HEK293 (cell line): ENCODE data around the gene RSBN1L.
"Not testable (repeated sequence)": the region's sequence is repeated elsewhere in the genome, so short reads cannot be mapped to it uniquely, and the experiment has no call there.

Experiments
- CTCF ChIA-PET: fragments of 350-600 bp; formaldehyde crosslinking; extraction: SDS; loops from one replicate; lab custom pipeline; 2021; ENCODE audit warnings: antibody characterized with exemption; lab: Yijun Ruan, JAX
- POLR2A ChIA-PET: fragments of 300-600 bp; formaldehyde crosslinking; extraction: SDS; loops from one replicate; lab custom pipeline; 2020; ENCODE audit warnings: antibody characterized with exemption, inconsistent platforms; lab: Yijun Ruan, JAX
- H3K27ac ChIP-seq: fragments of 200-500 bp; sonication (Bioruptor generic); 2 replicates; pipeline ENCODE4 v1.5.1; 2014; ENCODE audit warnings: low read depth, low read length, control low read depth, inconsistent platforms; ENCODE audit errors: extremely low read depth
- H3K36me3 ChIP-seq, 2 experiments: fragments of 200-500 bp in 1 of 2; sonication (Bioruptor generic) in 1 of 2; 1 replicate in 1 of 2; 2 replicates in 1 of 2; pipeline ENCODE4 v1.5.1; 2014 to 2017; ENCODE audit warnings: inconsistent platforms in 2 of 2, low read length in 2 of 2; ENCODE audit not compliant: control insufficient read depth in 2 of 2, insufficient read depth in 1 of 2
- H3K4me1 ChIP-seq: fragments of 200-500 bp; sonication (Bioruptor generic); 2 replicates; pipeline ENCODE4 v1.5.1; 2014; ENCODE audit warnings: mild to moderate bottlenecking, low read length, inconsistent platforms; ENCODE audit not compliant: control insufficient read depth, insufficient read depth
- H3K4me3 ChIP-seq: 2 replicates; pipeline ENCODE4 v1.5.1; 2011; ENCODE audit warnings: low read depth, mild to moderate bottlenecking, control low read depth, low read length, moderate library complexity
- H3K9me3 ChIP-seq: fragments of 200-500 bp; sonication (Bioruptor generic); 2 replicates; pipeline ENCODE4 v1.5.1; 2014; ENCODE audit warnings: low read depth, low read length, inconsistent platforms; ENCODE audit not compliant: control insufficient read depth, insufficient read depth
- KLF1 ChIP-seq: fragments of 450-650 bp; formaldehyde crosslinking; IDR thresholded peaks from 2 replicates; pipeline ENCODE4 v1.5.1; 2016; ENCODE audit warnings: missing biosample characterization, missing genetic modification characterization
- TRIM28 ChIP-seq: IDR thresholded peaks from 2 replicates; pipeline ENCODE4 v1.6.1; 2011; ENCODE audit warnings: low read length, control low read depth, borderline replicate concordance
- ZNF121 ChIP-seq: fragments of 450-650 bp; formaldehyde crosslinking; IDR thresholded peaks from 2 replicates; pipeline ENCODE4 v1.5.1; 2016; ENCODE audit warnings: missing biosample characterization, missing genetic modification characterization
- ZNF146 ChIP-seq: fragments of 450-650 bp; formaldehyde crosslinking; IDR thresholded peaks from 2 replicates; pipeline ENCODE4 v1.5.1; 2016; ENCODE audit warnings: missing biosample characterization, missing genetic modification characterization
- ZNF248 ChIP-seq: fragments of 450-650 bp; formaldehyde crosslinking; IDR thresholded peaks from 2 replicates; pipeline ENCODE4 v1.5.1; 2017; ENCODE audit warnings: missing biosample characterization, missing genetic modification characterization
- ZNF341 ChIP-seq: fragments of 450-650 bp; formaldehyde crosslinking; IDR thresholded peaks from 2 replicates; pipeline ENCODE4; 2016; ENCODE audit warnings: low read depth, missing biosample characterization, missing genetic modification characterization
- ZNF354C ChIP-seq: fragments of 450-650 bp; formaldehyde crosslinking; IDR thresholded peaks from 2 replicates; pipeline ENCODE4 v1.5.1; 2016; ENCODE audit warnings: missing biosample characterization, missing genetic modification characterization, low read depth, borderline replicate concordance
- ZNF394 ChIP-seq: fragments of 450-650 bp; formaldehyde crosslinking; IDR thresholded peaks from 2 replicates; pipeline ENCODE4 v1.5.1; 2016; ENCODE audit warnings: missing biosample characterization, missing genetic modification characterization, mild to moderate bottlenecking, moderate library complexity, borderline replicate concordance
- ZNF558 ChIP-seq: fragments of 450-650 bp; formaldehyde crosslinking; IDR thresholded peaks from 2 replicates; pipeline ENCODE4 v1.5.1; 2016; ENCODE audit warnings: missing biosample characterization, missing genetic modification characterization
- ZNF664 ChIP-seq: fragments of 450-650 bp; formaldehyde crosslinking; IDR thresholded peaks from 2 replicates; pipeline ENCODE4 v1.5.1; 2016; ENCODE audit warnings: missing biosample characterization, missing genetic modification characterization
- ZNF747 ChIP-seq: fragments of 450-650 bp; formaldehyde crosslinking; IDR thresholded peaks from 2 replicates; pipeline ENCODE4 v1.5.1; 2016; ENCODE audit warnings: missing biosample characterization, missing genetic modification characterization
- ZNF776 ChIP-seq: fragments of 450-650 bp; formaldehyde crosslinking; IDR thresholded peaks from 2 replicates; pipeline ENCODE4 v1.5.0; 2017; ENCODE audit warnings: missing biosample characterization, missing genetic modification characterization, borderline replicate concordance
- TF ChIP-seq, protein P1 (sequence below): fragments of 450-650 bp; formaldehyde crosslinking; IDR thresholded peaks from 2 replicates; pipeline ENCODE4 v1.5.1; 2016; ENCODE audit warnings: missing biosample characterization, missing genetic modification characterization
- TF ChIP-seq, protein P2 (sequence below): IDR thresholded peaks from 2 replicates; pipeline ENCODE4 v1.6.1; 2011; ENCODE audit warnings: mild to moderate bottlenecking, low read depth, low read length, borderline replicate concordance
- TF ChIP-seq, protein P3 (sequence below): fragments of 450-650 bp; formaldehyde crosslinking; IDR thresholded peaks from 2 replicates; pipeline ENCODE4 v1.5.1; 2017; ENCODE audit warnings: missing biosample characterization, mild to moderate bottlenecking, missing genetic modification characterization, moderate library complexity
- TF ChIP-seq, protein P4 (sequence below): fragments of 450-650 bp; formaldehyde crosslinking; IDR thresholded peaks from 2 replicates; pipeline ENCODE4 v1.5.1; 2016; ENCODE audit warnings: missing biosample characterization, missing genetic modification characterization

Gene RSBN1L

DNA sequence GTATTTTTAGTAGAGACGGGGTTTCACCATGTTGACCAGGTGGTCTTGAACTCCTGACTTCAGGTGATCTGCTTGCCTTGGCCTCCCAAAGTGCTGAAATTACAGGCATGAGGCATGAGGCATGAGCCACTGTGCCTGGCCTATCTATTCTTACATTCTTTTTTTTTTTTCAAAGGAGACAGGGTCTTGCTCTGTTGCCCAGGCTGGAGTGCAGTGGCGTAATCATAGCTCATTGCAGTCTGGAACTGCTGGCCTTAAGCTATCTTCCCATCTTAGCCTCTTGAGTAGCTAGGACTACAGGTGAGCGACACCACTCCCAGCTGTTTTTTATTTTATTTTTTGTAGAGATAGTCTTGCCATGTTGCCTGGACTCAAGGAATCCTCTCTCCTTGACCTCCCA lies 20.5 kb downstream of the RSBN1L start:
- no peaks in the 10 kb centered on the region for H3K9me3 ChIP-seq
- no peak overlapping the region for H3K27ac ChIP-seq
- no peak overlapping the region for H3K4me3 ChIP-seq
- no peak for TF ChIP-seq TRIM28
- TF ChIP-seq ZNF121 (tag by site-specific recombination): peak; percentile 50; the same call in 1 of the 2 replicates
- TF ChIP-seq ZNF146 (tag by site-specific recombination): no peak
- TF ChIP-seq, all 188 proteins: peak for 1
- CTCF ChIA-PET: interaction anchor here (0.7 kb wide), 1 partner anchor 66 kb away, joined by 4 read pairs; no protein-coding TSS in a partner anchor
- POLR2A ChIA-PET: no interaction called here
- Histone ChIP-seq H3K4me1 (peaks cover 7% of the 10 kb centered on the region), H3K36me3 (peaks cover 0 to 4% of the 10 kb centered on the region in 2 experiments; a peak in 1 of 3 replicates)

DNA sequence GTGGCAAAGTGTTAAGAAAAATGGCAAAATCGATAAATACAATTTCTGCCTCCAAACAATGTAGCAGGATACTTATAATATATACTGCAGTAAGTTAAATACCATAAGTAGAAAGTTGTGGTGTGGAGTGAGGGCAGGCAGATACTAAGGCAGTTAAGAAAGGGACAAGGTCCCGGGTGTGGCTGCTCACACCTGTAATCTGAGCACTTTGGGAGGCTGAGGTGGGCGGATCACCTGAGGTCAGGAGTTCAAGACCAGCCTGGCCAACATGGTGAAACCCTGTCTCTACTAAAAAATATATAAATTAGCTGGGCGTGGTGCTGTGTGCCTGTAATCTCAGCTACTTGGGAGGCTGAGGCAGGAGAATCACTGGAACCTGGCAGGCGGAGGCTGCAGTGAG lies 21.3 kb downstream of the RSBN1L start:
- TF ChIP-seq KLF1 (tag by site-specific recombination): peak; percentile 78
- H3K9me3 ChIP-seq, H3K36me3 ChIP-seq, H3K4me3 ChIP-seq, H3K27ac ChIP-seq, POLR2A ChIA-PET: not testable (repeated sequence)
- peaks cover 12% of the 10 kb centered on the region for H3K4me1 ChIP-seq
- CTCF ChIA-PET: interaction anchor here (0.6 kb wide), 1 partner anchor 53 kb away, joined by 4 read pairs; no protein-coding TSS in a partner anchor

DNA sequence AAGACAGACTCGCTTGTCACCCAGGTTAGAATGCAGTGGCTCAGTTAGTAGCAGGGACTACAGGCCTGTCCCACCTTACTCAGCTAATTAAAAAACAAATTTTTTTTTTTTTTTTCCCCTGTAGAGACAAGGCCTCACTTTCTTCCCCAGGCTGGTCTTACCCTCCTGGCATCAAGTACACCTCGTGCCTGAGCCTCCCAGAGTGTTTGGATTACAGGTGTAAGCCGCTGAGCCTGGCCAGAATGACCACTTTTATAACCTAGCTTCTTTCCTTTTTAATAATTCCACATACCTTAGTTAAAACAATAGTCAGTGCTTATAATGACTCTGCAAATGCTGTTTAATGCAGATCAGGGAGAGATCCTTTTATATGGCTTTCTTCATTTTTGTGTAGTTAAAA lies 31.3 kb downstream of the RSBN1L start:
- H3K4me3 ChIP-seq: no peak overlapping the region
- POLR2A ChIA-PET: interaction anchor here (1.7 kb wide), 1 partner anchor 31 kb away, joined by 5 read pairs; the partner anchor contains the start of gene RSBN1L
- CTCF ChIA-PET: interaction anchor here (0.7 to 1.6 kb wide), 5 partner anchors 9 to 76 kb away, joined by 3 to 6 read pairs (median 3); no protein-coding TSS in a partner anchor
- peak overlapping the region; percentile 34; the same call in 1 of the 2 replicates for H3K27ac ChIP-seq
- H3K36me3 ChIP-seq: no peaks in the 10 kb centered on the region; a peak in 1 of 3 replicates
- TF ChIP-seq, protein P1, sequence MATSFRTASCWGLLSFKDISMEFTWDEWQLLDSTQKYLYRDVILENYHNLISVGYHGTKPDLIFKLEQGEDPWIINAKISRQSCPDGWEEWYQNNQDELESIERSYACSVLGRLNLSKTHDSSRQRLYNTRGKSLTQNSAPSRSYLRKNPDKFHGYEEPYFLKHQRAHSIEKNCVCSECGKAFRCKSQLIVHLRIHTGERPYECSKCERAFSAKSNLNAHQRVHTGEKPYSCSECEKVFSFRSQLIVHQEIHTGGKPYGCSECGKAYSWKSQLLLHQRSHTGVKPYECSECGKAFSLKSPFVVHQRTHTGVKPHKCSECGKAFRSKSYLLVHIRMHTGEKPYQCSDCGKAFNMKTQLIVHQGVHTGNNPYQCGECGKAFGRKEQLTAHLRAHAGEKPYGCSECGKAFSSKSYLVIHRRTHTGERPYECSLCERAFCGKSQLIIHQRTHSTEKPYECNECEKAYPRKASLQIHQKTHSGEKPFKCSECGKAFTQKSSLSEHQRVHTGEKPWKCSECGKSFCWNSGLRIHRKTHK: no peak
- TF ChIP-seq ZNF664 (tag by site-specific recombination): 0 out of 2 replicates have a peak, but pooled peaks have one; percentile 6
- TF ChIP-seq, protein P2, sequence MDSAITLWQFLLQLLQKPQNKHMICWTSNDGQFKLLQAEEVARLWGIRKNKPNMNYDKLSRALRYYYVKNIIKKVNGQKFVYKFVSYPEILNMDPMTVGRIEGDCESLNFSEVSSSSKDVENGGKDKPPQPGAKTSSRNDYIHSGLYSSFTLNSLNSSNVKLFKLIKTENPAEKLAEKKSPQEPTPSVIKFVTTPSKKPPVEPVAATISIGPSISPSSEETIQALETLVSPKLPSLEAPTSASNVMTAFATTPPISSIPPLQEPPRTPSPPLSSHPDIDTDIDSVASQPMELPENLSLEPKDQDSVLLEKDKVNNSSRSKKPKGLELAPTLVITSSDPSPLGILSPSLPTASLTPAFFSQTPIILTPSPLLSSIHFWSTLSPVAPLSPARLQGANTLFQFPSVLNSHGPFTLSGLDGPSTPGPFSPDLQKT: no peak
- TF ChIP-seq, protein P3, sequence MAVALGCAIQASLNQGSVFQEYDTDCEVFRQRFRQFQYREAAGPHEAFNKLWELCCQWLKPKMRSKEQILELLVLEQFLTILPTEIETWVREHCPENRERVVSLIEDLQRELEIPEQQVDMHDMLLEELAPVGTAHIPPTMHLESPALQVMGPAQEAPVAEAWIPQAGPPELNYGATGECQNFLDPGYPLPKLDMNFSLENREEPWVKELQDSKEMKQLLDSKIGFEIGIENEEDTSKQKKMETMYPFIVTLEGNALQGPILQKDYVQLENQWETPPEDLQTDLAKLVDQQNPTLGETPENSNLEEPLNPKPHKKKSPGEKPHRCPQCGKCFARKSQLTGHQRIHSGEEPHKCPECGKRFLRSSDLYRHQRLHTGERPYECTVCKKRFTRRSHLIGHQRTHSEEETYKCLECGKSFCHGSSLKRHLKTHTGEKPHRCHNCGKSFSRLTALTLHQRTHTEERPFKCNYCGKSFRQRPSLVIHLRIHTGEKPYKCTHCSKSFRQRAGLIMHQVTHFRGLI (tag by site-specific recombination): no peak
- H3K4me1 ChIP-seq: peaks cover 20% of the 10 kb centered on the region
- no peaks in the 10 kb centered on the region for H3K9me3 ChIP-seq

DNA sequence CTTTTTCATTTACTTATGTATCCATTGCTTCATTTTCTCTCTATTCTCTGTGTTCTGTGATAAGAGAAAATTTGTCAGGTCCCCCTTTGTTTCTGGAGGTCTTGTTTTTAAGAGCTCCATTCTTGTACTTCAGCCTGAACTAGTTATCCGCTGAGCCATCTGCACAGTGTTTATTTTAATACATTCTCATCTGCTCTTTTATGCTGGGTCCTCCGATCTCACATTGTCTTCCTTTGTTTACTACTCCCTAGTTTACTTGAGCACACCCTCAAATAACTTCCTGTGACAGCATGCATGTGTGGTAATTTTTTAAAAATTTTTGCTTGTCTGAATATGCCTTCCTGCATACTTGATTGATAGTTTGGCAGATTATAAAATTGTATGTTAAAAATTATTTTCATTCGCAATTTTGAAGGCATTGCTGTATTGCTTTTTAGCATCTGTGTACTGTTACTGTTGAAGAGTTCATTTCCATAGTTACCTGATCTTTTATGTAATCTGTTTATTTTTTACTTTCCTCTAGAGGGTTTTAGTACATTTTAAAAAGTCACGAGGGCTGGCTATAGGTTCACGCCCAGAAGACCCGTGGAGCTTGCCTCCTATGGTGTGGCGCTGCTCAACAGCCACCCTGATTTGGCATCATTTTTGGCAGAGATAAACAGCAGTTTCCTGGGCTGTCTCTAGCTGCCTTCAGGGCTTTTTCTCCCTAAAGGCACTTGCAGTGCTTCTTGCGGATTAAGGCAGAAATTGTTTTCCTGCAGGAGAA lies 31.9 kb downstream of the RSBN1L start:
- ChIA-PET CTCF (interaction anchor here (0.6 to 1.6 kb wide), 8 partner anchors 9 to 76 kb away, joined by 3 to 6 read pairs (median 4); no protein-coding TSS in a partner anchor), POLR2A (interaction anchor here (0.6 to 1.7 kb wide), 2 partner anchors 32 to 35 kb away, joined by 4 to 5 read pairs; partner anchors contain the start of gene RSBN1L)
- TF ChIP-seq ZNF664 (tag by site-specific recombination): no peak
- TF ChIP-seq, protein P4, sequence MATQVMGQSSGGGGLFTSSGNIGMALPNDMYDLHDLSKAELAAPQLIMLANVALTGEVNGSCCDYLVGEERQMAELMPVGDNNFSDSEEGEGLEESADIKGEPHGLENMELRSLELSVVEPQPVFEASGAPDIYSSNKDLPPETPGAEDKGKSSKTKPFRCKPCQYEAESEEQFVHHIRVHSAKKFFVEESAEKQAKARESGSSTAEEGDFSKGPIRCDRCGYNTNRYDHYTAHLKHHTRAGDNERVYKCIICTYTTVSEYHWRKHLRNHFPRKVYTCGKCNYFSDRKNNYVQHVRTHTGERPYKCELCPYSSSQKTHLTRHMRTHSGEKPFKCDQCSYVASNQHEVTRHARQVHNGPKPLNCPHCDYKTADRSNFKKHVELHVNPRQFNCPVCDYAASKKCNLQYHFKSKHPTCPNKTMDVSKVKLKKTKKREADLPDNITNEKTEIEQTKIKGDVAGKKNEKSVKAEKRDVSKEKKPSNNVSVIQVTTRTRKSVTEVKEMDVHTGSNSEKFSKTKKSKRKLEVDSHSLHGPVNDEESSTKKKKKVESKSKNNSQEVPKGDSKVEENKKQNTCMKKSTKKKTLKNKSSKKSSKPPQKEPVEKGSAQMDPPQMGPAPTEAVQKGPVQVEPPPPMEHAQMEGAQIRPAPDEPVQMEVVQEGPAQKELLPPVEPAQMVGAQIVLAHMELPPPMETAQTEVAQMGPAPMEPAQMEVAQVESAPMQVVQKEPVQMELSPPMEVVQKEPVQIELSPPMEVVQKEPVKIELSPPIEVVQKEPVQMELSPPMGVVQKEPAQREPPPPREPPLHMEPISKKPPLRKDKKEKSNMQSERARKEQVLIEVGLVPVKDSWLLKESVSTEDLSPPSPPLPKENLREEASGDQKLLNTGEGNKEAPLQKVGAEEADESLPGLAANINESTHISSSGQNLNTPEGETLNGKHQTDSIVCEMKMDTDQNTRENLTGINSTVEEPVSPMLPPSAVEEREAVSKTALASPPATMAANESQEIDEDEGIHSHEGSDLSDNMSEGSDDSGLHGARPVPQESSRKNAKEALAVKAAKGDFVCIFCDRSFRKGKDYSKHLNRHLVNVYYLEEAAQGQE (tag by site-specific recombination): no peak
- no peak for TF ChIP-seq ZNF248 (tag by site-specific recombination)
- no peak for TF ChIP-seq ZNF558 (tag by site-specific recombination)
- no peak for TF ChIP-seq ZNF747 (tag by site-specific recombination)
- no peak for TF ChIP-seq TRIM28
- TF ChIP-seq ZNF394 (tag by site-specific recombination): no peak
- no peak for TF ChIP-seq ZNF776 (tag by site-specific recombination)
- no peak for TF ChIP-seq ZNF354C (tag by site-specific recombination)
- TF ChIP-seq ZNF341 (tag by site-specific recombination): peak; percentile 40; the same call in 1 of the 2 replicates

More for the DNA sequence above, 31.9 kb downstream of the RSBN1L start:
- no peaks in the 10 kb centered on the region; a peak in 1 of 3 replicates for H3K36me3 ChIP-seq
- H3K4me1 ChIP-seq: peaks cover 20% of the 10 kb centered on the region
- peak overlapping the region; percentile 34 for H3K27ac ChIP-seq
- H3K9me3 ChIP-seq: no peaks in the 10 kb centered on the region
- H3K4me3 ChIP-seq: no peak overlapping the region
